HG02884 (cell line): ENCODE results near the gene TMX1.
"Not testable (repeated sequence)": the region's sequence is repeated elsewhere in the genome, so short reads cannot be mapped to it uniquely, and the experiment has no call there.

ENCODE experiments used
- ATAC-seq: cut with Tn5 transposase; IDR thresholded peaks from one replicate; pipeline ENCODE4 v1.9.1; 2021; ENCODE audit warnings: mild to moderate bottlenecking, moderate library complexity; ENCODE audit not compliant: unreplicated experiment

Gene TMX1

GRCh38 chr14:51239813-51240803, at the start of gene TMX1:
Gene TMX1, plus strand, starts transcription at chr14:51240247. Its CDS starts 46 bp downstream, at chr14:51240293.
- ATAC-seq, result peak; percentile 91

GRCh38 chr14:51201890-51202289, 38.2 kb upstream of the TMX1 start:
- peak; percentile 54 for ATAC-seq

GRCh38 chr14:51202914-51203665, 37.0 kb upstream of the TMX1 start:
- ATAC-seq, result peak; percentile 48

- no peak for ATAC-seq
Measured at GRCh38 chr14:51203881-51204280, 36.2 kb upstream of the TMX1 start.

- ATAC-seq, result no peak
Measured at GRCh38 chr14:51205486-51205885, 34.6 kb upstream of the TMX1 start.

- ATAC-seq, result no peak
Measured at GRCh38 chr14:51206462-51206861, 33.6 kb upstream of the TMX1 start.

GRCh38 chr14:51207621-51208020, 32.4 kb upstream of the TMX1 start:
- ATAC-seq, result no peak

GRCh38 chr14:51208982-51209381, 31.1 kb upstream of the TMX1 start:
- no peak for ATAC-seq

- ATAC-seq, result no peak
Measured at GRCh38 chr14:51209457-51209856, 30.6 kb upstream of the TMX1 start.

GRCh38 chr14:51210594-51210993, 29.5 kb upstream of the TMX1 start:
- ATAC-seq, result no peak

GRCh38 chr14:51211149-51211548, 28.9 kb upstream of the TMX1 start:
- no peak for ATAC-seq

- ATAC-seq, result no peak
Measured at GRCh38 chr14:51216602-51217001, 23.4 kb upstream of the TMX1 start.

- ATAC-seq, result no peak
Measured at GRCh38 chr14:51219473-51220448, 20.3 kb upstream of the TMX1 start.

- not testable (repeated sequence) for ATAC-seq
Measured at GRCh38 chr14:51223463-51223862, 16.6 kb upstream of the TMX1 start.

GRCh38 chr14:51224551-51224950, 15.5 kb upstream of the TMX1 start:
- no peak for ATAC-seq

GRCh38 chr14:51225751-51226150, 14.3 kb upstream of the TMX1 start:
- no peak for ATAC-seq

- ATAC-seq, result no peak
Measured at GRCh38 chr14:51228391-51228790, 11.7 kb upstream of the TMX1 start.

GRCh38 chr14:51228890-51229289, 11.2 kb upstream of the TMX1 start:
- ATAC-seq, result no peak

- no peak for ATAC-seq
Measured at GRCh38 chr14:51236314-51236713, 3.7 kb upstream of the TMX1 start.

GRCh38 chr14:51240804-51241380, 845 bp downstream of the TMX1 start:
- no peak for ATAC-seq
